Activated CD4-positive, CD25-positive, alpha-beta regulatory T cell treated with anti-CD3 and anti-CD28 coated beads, Interleukin-2, amount 50 U/mL, for 24 hours (primary cell): ENCODE data around the gene MCCC1.
A peak's percentile ranks its signal among the peaks of the same experiment; 100 is the strongest.
"Not testable (repeated sequence)": the region's sequence is repeated elsewhere in the genome, so short reads cannot be mapped to it uniquely, and the experiment has no call there.

Experiments used
- ATAC-seq, 2 donors: fragments of 150-1000 bp; cut with Tn5 transposase; one replicate each; pipeline ENCODE4 v1.10.0; 2021; ENCODE audit warnings: mild to moderate bottlenecking in 1 of 2, moderate library complexity in 1 of 2

Gene MCCC1

GRCh38 chr3:183099026-183099837 is at the start of gene MCCC1:
MCCC1 (minus strand) TSS chr3:183099496; CDS start chr3:183099440, 56 bp downstream.
- ATAC-seq, result peak; percentile 99

- no peak for ATAC-seq
Observed at GRCh38 chr3:183148056-183148455, 48.8 kb upstream of the MCCC1 start.

DNA sequence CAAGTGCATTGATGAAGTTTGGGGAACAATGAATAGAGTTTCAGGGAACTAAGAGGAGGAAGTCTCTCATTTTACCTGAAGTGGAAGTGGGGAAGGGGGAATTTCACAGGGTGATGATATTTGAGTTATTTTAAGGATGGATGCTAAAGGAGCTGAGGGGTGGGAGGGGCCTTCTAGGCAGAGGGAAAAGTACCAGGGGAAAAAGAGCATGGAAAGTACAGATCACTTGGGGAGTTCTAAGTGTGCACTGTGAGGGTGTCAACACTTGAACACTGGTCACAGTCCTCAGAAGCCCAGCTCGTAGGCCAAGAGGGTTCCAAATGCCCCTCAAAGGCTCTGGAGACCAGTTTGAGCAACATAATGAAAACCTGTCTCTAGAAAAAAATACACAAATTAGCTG is 45.1 kb upstream of the MCCC1 start:
- no peak for ATAC-seq

DNA sequence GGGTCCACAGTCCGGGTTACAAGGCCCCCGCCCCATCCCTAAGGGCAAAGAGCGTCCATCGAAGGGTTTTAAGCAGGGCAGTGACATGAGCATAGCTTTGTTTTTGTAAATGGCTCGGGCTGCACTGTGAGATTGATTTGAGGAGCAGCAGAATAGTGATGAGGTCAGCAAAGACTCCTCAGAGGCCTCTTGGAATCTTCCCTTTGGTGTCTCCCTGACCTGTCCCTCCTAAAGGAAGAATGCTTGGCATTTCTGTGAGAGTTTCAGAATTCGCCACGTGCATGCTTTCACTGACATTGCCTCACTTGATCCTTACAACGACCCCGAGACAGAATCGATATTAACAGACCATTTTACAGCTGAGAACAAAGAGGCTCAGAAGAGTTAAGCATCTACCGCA is 42.9 kb upstream of the MCCC1 start:
- no peak for ATAC-seq

- ATAC-seq, result no peak
Observed at GRCh38 chr3:183134844-183135243, 35.5 kb upstream of the MCCC1 start.

GRCh38 chr3:183132409-183132808 is 33.1 kb upstream of the MCCC1 start:
- no peak for ATAC-seq

DNA sequence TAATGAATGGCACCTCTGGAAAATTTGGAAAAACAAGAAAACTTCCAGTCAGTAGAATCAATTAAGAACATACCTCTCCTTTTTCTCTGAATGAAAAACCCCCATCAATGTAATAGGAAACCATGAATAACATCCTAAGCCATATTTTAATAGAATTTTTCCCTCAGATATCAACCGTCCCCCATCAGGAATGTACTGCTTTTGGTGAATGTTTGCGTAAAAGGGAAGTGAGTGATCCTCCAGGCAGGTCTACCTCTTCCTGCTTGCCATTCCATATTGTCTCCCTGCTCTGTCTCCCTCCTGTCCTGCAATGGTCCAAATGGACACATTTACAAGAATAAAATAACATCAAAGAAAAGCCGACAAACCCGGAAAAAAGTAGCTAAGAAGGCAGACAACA is 32.4 kb upstream of the MCCC1 start:
- ATAC-seq, result no peak

- ATAC-seq, result no peak
Observed at GRCh38 chr3:183131186-183131725, 32.0 kb upstream of the MCCC1 start.

- ATAC-seq, result no peak
Observed at GRCh38 chr3:183129243-183129642, 29.9 kb upstream of the MCCC1 start.

DNA sequence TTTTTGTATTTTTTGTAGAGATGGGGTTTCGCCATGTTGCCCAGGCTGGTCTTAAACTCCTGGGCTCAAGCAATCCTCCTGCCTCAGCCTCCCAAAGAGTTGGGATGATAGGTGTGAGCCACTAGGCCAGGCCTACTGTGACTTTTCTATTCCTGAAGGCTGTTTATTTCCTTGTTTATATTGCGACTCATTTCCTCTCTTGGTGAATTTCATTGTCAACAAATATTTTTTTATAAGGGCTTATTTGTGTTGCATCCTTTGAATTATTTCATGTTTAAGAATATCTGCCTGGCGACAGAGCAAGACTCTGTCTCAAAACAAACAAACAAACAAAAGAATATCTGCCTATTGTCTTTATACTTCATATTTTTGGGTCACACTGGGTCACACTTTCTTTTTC is 29.4 kb upstream of the MCCC1 start:
- no peak for ATAC-seq

- ATAC-seq, result no peak
Observed at GRCh38 chr3:183123891-183124290, 24.6 kb upstream of the MCCC1 start.

- ATAC-seq, result peak in 1 of 2 donors; percentile 24
Observed at GRCh38 chr3:183122257-183122932, 23.1 kb upstream of the MCCC1 start.

GRCh38 chr3:183120538-183121215 is 21.4 kb upstream of the MCCC1 start:
- no peak for ATAC-seq

- ATAC-seq, result no peak
Observed at GRCh38 chr3:183117056-183117455, 17.8 kb upstream of the MCCC1 start.

- ATAC-seq, result peak; percentile 65 to 78
Observed at GRCh38 chr3:183116025-183116614, 16.8 kb upstream of the MCCC1 start.

- no peak for ATAC-seq
Observed at GRCh38 chr3:183114384-183115178, 15.3 kb upstream of the MCCC1 start.

GRCh38 chr3:183109847-183110246 is 10.6 kb upstream of the MCCC1 start:
- not testable (repeated sequence) for ATAC-seq

GRCh38 chr3:183108470-183108869 is 9.2 kb upstream of the MCCC1 start:
- no peak for ATAC-seq

DNA sequence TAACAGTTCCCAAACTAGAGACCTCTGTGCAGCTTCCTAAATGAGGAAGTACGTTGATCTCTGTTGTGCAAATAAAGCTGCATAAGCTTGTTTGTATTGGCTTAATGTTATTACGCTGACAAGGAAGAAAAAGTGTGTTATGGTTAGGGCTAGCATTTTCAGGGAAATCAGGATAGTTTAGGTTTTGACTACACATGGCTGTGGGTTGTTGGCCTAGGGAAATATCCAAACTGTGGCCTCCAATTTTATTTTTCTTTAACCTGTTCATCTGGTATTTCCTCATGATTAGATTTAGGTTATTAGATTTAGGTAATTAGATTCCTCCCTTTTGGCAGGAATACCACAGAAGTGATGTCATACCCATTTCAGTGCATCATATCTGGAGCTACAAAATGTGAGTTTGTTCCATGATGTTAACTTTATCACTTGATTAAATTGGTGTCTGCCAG is 8.7 kb upstream of the MCCC1 start:
- no peak for ATAC-seq

DNA sequence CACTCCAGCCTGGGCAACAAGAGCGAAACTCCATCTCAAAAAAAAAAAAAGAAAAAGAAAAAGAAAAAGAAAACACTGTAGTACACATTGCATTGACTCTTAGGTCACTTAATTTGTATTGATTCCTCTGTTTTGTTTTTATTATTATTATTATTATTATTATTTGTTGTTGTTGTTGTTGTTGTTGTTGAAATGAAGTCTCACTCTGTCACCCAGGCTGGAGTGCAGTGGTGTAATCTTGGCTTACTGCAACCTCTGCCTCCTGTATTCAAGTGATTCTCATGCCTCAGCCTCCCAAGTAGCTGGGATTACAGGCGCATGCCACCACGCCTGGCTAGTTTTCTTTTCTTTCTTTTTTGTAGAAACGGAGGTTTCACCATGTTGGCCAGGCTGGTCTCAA is 8.1 kb upstream of the MCCC1 start:
- ATAC-seq, result not testable (repeated sequence)

DNA sequence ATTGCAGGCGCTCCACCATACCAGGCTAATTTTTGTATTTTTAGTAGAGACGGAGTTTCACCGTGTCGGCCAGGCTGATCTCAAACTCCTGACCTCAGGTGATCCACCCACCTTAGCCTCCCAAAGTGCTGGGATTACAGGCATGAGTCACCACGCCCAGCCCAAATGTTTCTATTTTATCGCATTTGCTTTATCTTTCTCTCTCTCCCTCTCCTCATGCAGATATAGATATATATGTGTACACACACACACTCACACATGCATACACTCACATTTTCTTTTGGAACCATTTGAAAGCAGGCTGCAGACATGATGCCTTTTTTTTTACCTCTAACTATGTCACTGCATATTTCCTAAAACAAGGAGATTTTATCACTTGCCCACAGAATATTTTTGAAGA is 7.3 kb upstream of the MCCC1 start:
- ATAC-seq, result no peak

GRCh38 chr3:183103950-183104349 is 4.7 kb upstream of the MCCC1 start:
- ATAC-seq, result not testable (repeated sequence)
